Central memory CD8-positive, alpha-beta T cell (primary cell): ENCODE measurements around the gene OVCA2.
A peak's percentile ranks its signal among the peaks of the same experiment; 100 is the strongest.
"Not testable (repeated sequence)": the region's sequence is repeated elsewhere in the genome, so short reads cannot be mapped to it uniquely, and the experiment has no call there.

Source experiments
- ATAC-seq: fragments of 150-1000 bp; cut with Tn5 transposase; replicated peaks from 2 replicates; pipeline ENCODE4 v1.10.0; 2022; ENCODE audit warnings: mild to moderate bottlenecking, moderate FRiP score, moderate number of reproducible peaks; ENCODE audit not compliant: poor library complexity, severe bottlenecking; ENCODE audit errors: extremely low read depth
- DNase-seq, 2 donors: peaks; one replicate each; pipeline ENCODE4 v3.0.0; 2021; ENCODE audit warnings: low spot score in 2 of 2
- H3K27ac Mint-ChIP-seq: one replicate; pipeline ENCODE4 v1.8.0; 2022; ENCODE audit warnings: low read depth, mild to moderate bottlenecking, moderate library complexity, mixed read lengths
- H3K27me3 Mint-ChIP-seq: one replicate; pipeline ENCODE4 v1.8.0; 2022; ENCODE audit warnings: mixed read lengths
- H3K36me3 Mint-ChIP-seq: one replicate; pipeline ENCODE4 v1.8.0; 2022; ENCODE audit warnings: mild to moderate bottlenecking, moderate library complexity, mixed read lengths; ENCODE audit not compliant: insufficient read depth
- H3K4me1 Mint-ChIP-seq: one replicate; pipeline ENCODE4 v1.8.0; 2022; ENCODE audit warnings: mixed read lengths
- H3K4me3 Mint-ChIP-seq: one replicate; pipeline ENCODE4 v1.8.0; 2022; ENCODE audit warnings: mild to moderate bottlenecking, moderate library complexity, mixed read lengths
- H3K9me3 Mint-ChIP-seq: one replicate; pipeline ENCODE4 v1.8.0; 2022; ENCODE audit warnings: mixed read lengths

OVCA2 gene

DNA sequence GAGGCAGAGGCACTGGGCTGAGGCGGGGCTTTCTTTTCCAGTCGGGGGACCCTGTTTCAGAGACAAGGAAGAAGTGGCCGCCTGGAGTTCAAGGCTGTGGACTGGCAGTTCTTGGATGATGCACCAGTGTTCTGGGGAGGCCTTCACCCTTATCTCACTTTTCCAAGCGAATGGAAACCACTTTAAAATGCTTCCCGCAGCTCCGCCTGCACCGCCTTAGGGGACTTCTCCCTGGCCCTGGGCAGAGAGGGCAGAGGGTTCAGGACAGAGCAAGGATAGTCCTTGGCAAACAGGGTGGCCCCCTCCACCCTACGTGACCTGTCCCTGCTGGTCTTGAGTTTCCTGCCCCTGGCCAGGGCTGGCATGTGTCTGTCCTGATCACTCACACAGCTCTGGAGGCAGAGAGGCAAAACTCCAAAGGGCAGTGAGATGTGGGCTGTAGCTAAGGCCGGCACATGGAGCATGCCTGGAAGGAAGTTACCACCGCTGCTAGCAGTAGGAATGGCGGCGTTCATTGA, 37.3 kb upstream of the OVCA2 start:
- no peak overlapping the region for H3K27ac Mint-ChIP-seq
- no peaks in the 10 kb centered on the region for H3K9me3 Mint-ChIP-seq
- DNase-seq, result no peak
- H3K4me1 Mint-ChIP-seq, result no peaks in the 10 kb centered on the region
- ATAC-seq, result no peak
- no peak overlapping the region for H3K4me3 Mint-ChIP-seq
- peaks cover 17% of the 10 kb centered on the region for H3K27me3 Mint-ChIP-seq
- peaks cover 2% of the 10 kb centered on the region for H3K36me3 Mint-ChIP-seq

DNA sequence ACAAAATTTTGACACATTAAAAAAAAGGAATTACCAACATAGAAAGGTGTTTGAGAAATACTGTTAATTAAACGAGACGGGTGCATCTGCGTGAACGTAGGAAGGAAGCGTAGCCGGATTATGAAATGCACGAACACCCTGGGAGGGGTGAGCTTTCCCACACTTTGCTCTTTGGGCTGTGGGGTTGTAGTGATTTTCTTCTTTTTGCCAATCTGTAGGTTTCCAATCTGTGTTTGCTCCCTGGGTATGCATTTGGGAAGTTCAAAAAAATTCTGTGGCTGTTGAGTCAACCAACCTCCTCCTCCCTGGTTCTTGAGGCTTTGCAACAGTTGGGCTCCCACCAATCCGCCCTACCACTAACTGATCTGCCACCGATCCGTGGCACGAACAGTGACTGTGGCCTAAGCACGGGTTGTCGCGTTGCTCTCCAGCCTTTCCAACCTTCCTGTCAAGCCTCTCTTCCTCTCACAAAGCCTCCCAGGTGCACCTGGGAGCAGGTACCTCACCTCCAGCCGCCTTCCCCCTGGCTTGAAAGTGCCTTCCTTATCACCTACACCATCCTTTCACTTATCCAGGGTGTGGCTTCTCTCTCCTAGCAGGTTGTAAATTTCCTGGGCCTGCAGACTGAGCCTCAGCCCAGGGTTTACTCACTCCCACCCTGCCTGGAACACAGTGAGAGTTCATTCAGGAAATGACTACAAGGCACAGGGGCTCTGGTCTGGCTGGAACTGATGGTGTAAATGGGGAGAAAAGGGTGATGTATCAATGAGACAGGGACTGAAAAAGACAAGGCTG, 33.3 kb upstream of the OVCA2 start:
- no peak for ATAC-seq
- H3K36me3 Mint-ChIP-seq, result peaks cover 2% of the 10 kb centered on the region
- H3K9me3 Mint-ChIP-seq, result no peaks in the 10 kb centered on the region
- H3K27ac Mint-ChIP-seq, result no peak overlapping the region
- peaks cover 17% of the 10 kb centered on the region for H3K27me3 Mint-ChIP-seq
- DNase-seq, result no peak
- no peak overlapping the region for H3K4me3 Mint-ChIP-seq
- no peaks in the 10 kb centered on the region for H3K4me1 Mint-ChIP-seq

- Mint-ChIP-seq H3K4me3 (no peak overlapping the region), H3K27ac (no peak overlapping the region), H3K27me3 (peaks cover 29% of the 10 kb centered on the region), H3K9me3 (no peaks in the 10 kb centered on the region), H3K4me1 (no peaks in the 10 kb centered on the region), H3K36me3 (peaks cover 2% of the 10 kb centered on the region)
- ATAC-seq (no peak), DNase-seq (no peak)
Observed at GRCh38 chr17:2009737-2010136, 32.1 kb upstream of the OVCA2 start.

DNA sequence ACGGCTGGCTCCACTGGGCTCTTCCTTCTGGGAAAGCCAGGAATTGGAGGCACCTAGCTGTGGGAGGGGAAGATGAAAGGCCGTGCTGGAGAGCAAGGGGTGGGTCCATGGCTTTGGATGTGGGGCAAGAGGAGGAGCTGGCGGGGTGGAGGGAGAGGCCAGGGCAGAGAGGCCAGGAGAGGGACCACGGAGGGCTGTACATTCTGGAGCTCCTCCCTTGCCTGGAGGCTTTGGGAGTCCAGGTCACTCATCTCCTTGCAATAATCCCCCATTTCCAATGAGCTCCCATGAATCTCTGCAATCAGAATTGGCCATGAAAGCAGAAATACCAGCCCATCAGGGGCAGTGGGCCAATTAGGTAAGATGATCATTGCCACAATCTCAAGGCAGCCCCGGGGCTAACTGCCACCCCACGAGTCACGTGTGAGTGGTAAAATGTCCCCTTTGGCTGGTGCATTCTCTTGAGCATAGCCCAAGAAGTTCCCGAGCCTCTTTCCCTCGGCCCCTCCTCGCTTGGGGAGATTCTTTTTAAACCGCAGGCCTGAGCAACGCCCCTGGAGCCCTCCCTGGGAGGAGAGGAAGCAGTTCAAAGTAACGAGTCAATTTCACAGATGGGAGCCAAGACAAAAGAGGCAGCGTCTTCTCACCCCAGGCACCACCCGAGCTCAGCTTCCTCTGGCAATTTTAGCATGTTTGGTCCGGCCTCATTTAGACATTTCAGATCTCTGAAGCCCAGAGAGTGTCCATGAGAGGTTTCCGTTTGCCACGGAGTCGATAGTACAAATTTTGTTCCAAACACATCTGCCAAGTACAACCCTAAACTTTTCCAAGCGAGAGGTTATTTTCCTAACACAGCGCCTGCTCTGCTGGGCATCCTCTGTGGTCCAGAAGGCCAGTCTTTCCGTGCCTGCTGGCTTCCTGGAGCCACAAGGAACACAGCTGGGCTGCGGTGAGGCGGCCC, 30.1 kb upstream of the OVCA2 start:
- ATAC-seq, result no peak
- no peaks in the 10 kb centered on the region for H3K9me3 Mint-ChIP-seq
- no peak for DNase-seq
- no peak overlapping the region for H3K27ac Mint-ChIP-seq
- no peaks in the 10 kb centered on the region for H3K4me1 Mint-ChIP-seq
- H3K27me3 Mint-ChIP-seq, result peaks cover 41% of the 10 kb centered on the region
- peaks cover 2% of the 10 kb centered on the region for H3K36me3 Mint-ChIP-seq
- no peak overlapping the region for H3K4me3 Mint-ChIP-seq

DNA sequence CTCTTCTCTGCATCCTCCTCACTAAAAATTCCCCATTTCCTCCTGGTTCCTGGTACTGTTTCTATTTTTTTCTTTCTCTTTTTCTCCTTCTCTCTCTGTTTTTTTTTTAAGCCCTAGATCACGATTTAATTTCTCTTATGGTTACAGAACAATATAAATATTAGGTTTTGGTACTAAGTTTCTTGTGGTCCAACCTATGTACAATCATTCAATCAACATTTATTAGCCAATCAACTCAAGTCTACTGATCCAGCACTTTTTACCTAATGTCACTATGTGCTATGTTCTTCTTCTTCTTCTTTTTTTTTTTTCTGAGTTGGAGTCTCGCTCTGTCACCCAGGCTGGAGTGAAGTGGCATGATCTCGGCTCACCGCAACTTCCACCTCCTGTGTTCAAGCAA, 29.3 kb upstream of the OVCA2 start:
- Mint-ChIP-seq H3K36me3 (no peaks in the 10 kb centered on the region), H3K27ac (no peak overlapping the region), H3K9me3 (no peaks in the 10 kb centered on the region), H3K4me3 (no peak overlapping the region), H3K4me1 (no peaks in the 10 kb centered on the region), H3K27me3 (peaks cover 45% of the 10 kb centered on the region)
- ATAC-seq (no peak), DNase-seq (no peak)

- not testable (repeated sequence) for H3K9me3 Mint-ChIP-seq, ATAC-seq, H3K27ac Mint-ChIP-seq, H3K36me3 Mint-ChIP-seq, H3K4me1 Mint-ChIP-seq, DNase-seq, H3K4me3 Mint-ChIP-seq
- H3K27me3 Mint-ChIP-seq, result peaks cover 54% of the 10 kb centered on the region
Observed at GRCh38 chr17:2013220-2013993, 28.4 kb upstream of the OVCA2 start.

DNA sequence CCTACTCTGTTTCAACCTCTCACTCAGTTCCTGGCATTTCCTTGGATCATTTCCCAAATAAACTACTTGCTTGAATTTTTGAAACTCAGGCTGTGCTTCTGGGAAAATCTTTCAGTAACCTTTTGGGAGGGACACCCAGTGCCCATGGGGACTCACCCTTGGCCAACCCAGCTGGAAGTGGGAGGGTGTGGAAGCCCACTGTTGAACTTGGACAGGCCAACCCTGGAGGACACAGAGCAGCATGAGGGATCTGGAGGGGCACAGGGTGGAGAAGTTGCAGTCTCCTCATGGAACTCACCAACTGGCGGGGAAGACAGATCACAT, 27.9 kb upstream of the OVCA2 start:
- no peak for DNase-seq
- H3K4me1 Mint-ChIP-seq, result no peaks in the 10 kb centered on the region
- no peaks in the 10 kb centered on the region for H3K36me3 Mint-ChIP-seq
- no peak overlapping the region for H3K27ac Mint-ChIP-seq
- H3K4me3 Mint-ChIP-seq, result no peak overlapping the region
- peaks cover 60% of the 10 kb centered on the region for H3K27me3 Mint-ChIP-seq
- no peak for ATAC-seq
- no peaks in the 10 kb centered on the region for H3K9me3 Mint-ChIP-seq

DNA sequence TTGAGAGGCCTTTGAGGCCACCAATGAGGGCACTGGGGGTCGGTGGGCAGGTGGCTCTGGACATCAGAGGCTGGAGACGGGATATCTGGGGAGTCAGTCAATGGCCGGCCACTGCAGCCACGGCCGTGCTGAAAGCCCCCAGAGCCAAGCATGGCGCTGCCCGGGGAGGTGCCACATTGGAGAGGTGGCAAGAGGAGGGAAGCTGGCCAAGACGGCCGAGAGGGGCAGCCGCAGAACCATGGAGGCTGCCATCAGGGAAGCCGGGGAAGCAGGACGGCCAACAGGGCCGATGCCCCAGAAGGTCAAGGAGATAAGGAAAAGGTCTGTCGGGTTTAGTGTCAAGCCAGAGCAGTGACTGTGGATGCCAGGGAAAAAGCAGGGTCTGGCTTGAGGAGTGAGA, 26.5 kb upstream of the OVCA2 start:
- H3K27ac Mint-ChIP-seq, result no peak overlapping the region
- ATAC-seq (no peak), DNase-seq (no peak)
- H3K9me3 Mint-ChIP-seq, result no peaks in the 10 kb centered on the region
- H3K27me3 Mint-ChIP-seq, result peaks cover 73% of the 10 kb centered on the region
- no peak overlapping the region for H3K4me3 Mint-ChIP-seq
- H3K4me1 Mint-ChIP-seq, result no peaks in the 10 kb centered on the region
- no peaks in the 10 kb centered on the region for H3K36me3 Mint-ChIP-seq

DNA sequence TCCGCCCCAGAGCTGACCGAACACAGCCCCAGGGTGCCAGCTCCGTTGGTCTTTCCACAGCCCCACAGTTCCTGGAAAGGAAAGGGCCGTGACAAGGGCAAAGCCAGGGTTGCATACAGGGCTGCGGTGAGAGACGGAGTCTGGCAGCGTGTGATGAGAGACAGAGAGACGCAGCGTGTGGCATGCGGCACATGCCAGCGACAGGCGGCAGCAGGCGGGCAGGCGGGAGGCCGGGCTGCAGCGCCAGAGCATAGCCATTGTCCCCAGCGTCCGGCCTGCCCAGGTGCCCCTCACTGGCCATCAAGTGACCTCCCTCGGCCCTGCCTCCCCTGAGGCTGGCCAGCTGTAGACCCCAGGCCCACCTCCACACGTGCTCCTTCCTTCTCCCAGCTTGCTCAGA, 25.3 kb upstream of the OVCA2 start:
- Mint-ChIP-seq H3K4me3 (no peak overlapping the region), H3K9me3 (no peaks in the 10 kb centered on the region), H3K27ac (no peak overlapping the region), H3K27me3 (peaks cover 85% of the 10 kb centered on the region), H3K4me1 (peaks cover 5% of the 10 kb centered on the region), H3K36me3 (no peaks in the 10 kb centered on the region)
- DNase-seq (no peak), ATAC-seq (no peak)

DNA sequence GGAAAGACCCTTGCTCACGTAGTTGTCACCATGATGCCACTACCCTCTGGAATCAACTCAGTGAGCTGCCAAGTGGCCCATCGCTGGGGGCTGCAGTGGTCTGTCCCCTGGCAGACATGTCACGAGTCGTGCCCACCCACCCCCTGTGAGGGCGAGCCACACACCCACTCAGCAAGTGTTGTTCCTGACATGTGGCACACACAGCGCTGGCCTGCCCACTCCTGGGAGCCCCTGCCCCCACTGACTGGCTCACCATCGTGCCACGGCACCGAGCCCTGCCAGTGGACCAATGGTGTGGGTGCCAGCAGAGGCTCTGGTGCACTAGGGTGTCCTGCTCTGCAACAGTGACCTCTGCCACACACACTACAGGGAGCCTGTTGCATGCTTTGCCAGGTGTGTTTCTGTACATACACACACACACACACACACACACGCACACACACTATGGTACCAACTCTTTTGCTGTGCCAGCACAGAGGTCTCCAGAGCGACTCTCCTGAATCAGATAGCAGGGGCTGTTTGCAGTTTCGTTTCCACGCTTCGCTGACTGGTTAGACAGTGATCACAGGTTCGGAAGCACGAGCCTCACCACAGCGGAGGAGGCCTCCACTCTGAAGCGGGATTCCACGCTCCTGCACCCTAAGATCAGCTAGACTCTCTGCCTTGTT, 24.4 kb upstream of the OVCA2 start:
- Mint-ChIP-seq H3K4me1 (peaks cover 5% of the 10 kb centered on the region), H3K27ac (peak overlapping the region; percentile 70)

DNA sequence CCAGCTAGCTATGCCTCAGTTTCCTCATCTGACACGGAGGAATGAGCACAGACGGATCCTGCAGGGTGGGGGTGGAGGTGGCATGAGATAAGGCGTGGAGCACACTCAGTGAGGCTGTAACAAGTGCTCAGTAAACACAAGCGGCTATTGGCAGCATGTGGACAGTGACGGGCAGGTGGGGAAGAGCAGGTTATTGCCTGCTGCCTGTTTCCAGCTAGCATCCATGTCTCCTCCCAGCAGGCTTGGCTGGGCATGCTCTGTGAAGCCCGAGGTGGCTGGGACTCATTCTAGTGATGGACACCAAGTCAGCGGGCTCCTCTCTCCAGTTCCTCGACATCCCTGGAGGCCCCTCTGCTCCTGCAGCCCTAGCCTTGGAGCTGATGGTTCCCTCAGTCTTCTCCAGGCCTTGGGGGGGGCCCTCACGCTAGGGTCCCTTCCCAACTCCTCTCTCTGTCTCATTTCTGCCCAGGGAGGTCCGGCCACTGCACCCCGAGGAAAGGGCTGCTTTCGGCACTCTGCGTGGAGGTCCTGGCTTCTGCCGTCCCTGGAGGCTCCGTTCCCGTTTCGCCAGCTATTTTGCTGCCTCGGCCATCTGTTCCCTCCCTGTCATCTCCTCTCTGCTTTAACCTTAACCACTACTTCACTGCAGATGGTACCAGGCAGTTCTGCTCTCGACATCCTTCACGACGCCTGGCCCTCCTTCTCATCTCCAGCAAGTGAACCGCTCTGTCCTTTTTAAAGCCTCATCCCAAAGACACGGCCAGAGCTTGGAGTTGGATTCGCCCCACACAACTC, 22.9 kb upstream of the OVCA2 start:
- Mint-ChIP-seq H3K4me3 (no peak overlapping the region), H3K4me1 (peaks cover 5% of the 10 kb centered on the region), H3K27ac (peak overlapping the region; percentile 42), H3K36me3 (no peaks in the 10 kb centered on the region), H3K9me3 (no peaks in the 10 kb centered on the region), H3K27me3 (peaks cover 65% of the 10 kb centered on the region)
- DNase-seq (no peak), ATAC-seq (no peak)

More for the DNA sequence above, 24.4 kb upstream of the OVCA2 start:
- ATAC-seq (no peak), DNase-seq (no peak)
- H3K27me3 Mint-ChIP-seq, result peaks cover 80% of the 10 kb centered on the region
- no peaks in the 10 kb centered on the region for H3K9me3 Mint-ChIP-seq
- no peaks in the 10 kb centered on the region for H3K36me3 Mint-ChIP-seq
- no peak overlapping the region for H3K4me3 Mint-ChIP-seq
